Measurements from ENCODE around the gene SIRT4.

The SIRT4 gene

DNA sequence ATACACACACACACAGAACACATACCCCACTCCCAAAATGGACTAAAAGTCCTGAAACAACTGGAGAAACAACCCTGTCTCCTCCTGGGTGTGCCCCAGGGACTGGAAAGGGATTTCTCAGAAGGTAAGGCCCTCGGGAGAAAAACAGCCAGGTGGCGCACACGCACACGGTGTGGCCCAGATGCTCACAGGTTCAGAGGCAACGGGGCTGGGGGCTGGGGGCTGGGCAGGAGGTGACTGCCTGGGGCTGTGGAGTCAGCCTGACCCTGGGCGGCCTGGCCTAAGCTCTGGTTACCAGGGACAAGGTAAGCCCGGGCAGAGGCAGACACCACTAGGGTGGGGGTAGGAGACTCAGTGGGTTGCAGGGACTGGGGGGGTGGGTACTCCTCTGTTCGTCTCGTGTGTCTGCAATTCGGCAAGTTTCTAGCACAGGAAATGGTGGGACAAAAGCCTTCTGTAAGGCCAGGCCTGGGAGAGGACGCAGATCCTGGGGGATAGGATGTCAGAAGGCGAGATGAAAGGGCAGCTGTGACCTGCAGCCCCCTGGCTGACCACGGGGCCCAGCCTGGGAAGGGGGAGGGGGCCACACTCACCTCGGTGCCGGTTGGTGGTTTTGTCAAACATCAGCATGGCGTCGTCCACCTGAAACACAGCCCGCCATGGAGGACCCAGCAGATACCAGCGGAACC lies 56.4 kb downstream of the SIRT4 start:
- no peaks in the 10 kb centered on the region for H3K9me3 ChIP-seq (ENCODE audit: control insufficient read depth, insufficient read depth, low read length)
- no peaks in the 10 kb centered on the region; the same call in 1 of the 2 replicates for H3K36me3 ChIP-seq (ENCODE audit: insufficient read depth, low read length)
- peaks cover 31% of the 10 kb centered on the region for H3K4me1 ChIP-seq (ENCODE audit: insufficient read depth, low read length)
- H3K9ac ChIP-seq (ENCODE audit: low read depth, low read length) = no peak overlapping the region

DNA sequence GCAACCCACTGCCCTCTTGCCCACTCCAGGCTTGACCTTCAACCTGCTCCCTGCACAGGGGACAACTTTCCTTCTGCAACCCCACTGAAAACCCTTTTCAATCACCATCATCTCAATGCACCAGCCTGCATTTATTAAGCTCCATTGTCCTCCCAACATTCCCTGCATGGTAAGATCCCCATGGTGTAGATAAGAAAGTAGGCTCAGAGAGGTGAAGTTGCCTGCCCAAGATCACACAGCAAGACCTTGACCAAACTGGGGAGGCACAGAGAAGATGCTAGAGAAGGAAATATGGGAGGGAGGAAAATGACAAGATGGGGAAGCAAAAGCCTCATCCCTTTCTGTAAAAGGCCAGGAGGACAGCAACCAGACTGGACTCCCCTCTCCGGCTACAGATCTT lies 57.0 kb downstream of the SIRT4 start:
- no peak overlapping the region for H3K9ac ChIP-seq (ENCODE audit: low read depth, low read length)
- H3K36me3 ChIP-seq (ENCODE audit: insufficient read depth, low read length) = no peaks in the 10 kb centered on the region; the same call in 1 of the 2 replicates
- peaks cover 31% of the 10 kb centered on the region for H3K4me1 ChIP-seq (ENCODE audit: insufficient read depth, low read length)
- no peaks in the 10 kb centered on the region for H3K9me3 ChIP-seq (ENCODE audit: control insufficient read depth, insufficient read depth, low read length)

- Histone ChIP-seq H3K36me3 (ENCODE audit: insufficient read depth, low read length) (no peaks in the 10 kb centered on the region; the same call in none of the 2 replicates), H3K9me3 (ENCODE audit: control insufficient read depth, insufficient read depth, low read length) (no peaks in the 10 kb centered on the region), H3K9ac (ENCODE audit: low read depth, low read length) (peak overlapping the region; percentile 72), H3K4me1 (ENCODE audit: insufficient read depth, low read length) (peaks cover 31% of the 10 kb centered on the region)
Observed at GRCh38 chr12:120361506-120362208, 59.5 kb downstream of the SIRT4 start.

Measured in ES-I3 (cell line).